ENCODE data around the gene CTDSPL.

GRCh38 chr3:37814547-37814946 lies 47.1 kb upstream of the CTDSPL start:
- TF ChIP-seq ZNF670 (tag by site-specific recombination; IDR thresholded peaks at IDR 0.05; ENCODE audit: low read depth) (no peak), ZNF654 (tag by site-specific recombination; IDR thresholded peaks at IDR 0.05; ENCODE audit: low read depth) (peak; percentile 23; the same call in 1 of the 2 replicates), ZNF501 (tag by site-specific recombination; IDR thresholded peaks at IDR 0.05) (no peak), ZNF529 (tag by site-specific recombination; IDR thresholded peaks at IDR 0.05; ENCODE audit: insufficient replicate concordance) (no peak), KLF16 (tag by site-specific recombination; IDR thresholded peaks at IDR 0.05) (no peak), CTCF (tag by site-specific recombination; IDR thresholded peaks at IDR 0.05) (no peak), ZXDB (tag by site-specific recombination; IDR thresholded peaks at IDR 0.05) (no peak), ZNF274 (IDR thresholded peaks at IDR 0.05; ENCODE audit: low read length) (no peak), ZNF274 (tag by site-specific recombination; IDR thresholded peaks at IDR 0.05; ENCODE audit: borderline replicate concordance) (no peak), ZBTB1 (tag by site-specific recombination; IDR thresholded peaks at IDR 0.05) (no peak)
- TF ChIP-seq, protein P1, sequence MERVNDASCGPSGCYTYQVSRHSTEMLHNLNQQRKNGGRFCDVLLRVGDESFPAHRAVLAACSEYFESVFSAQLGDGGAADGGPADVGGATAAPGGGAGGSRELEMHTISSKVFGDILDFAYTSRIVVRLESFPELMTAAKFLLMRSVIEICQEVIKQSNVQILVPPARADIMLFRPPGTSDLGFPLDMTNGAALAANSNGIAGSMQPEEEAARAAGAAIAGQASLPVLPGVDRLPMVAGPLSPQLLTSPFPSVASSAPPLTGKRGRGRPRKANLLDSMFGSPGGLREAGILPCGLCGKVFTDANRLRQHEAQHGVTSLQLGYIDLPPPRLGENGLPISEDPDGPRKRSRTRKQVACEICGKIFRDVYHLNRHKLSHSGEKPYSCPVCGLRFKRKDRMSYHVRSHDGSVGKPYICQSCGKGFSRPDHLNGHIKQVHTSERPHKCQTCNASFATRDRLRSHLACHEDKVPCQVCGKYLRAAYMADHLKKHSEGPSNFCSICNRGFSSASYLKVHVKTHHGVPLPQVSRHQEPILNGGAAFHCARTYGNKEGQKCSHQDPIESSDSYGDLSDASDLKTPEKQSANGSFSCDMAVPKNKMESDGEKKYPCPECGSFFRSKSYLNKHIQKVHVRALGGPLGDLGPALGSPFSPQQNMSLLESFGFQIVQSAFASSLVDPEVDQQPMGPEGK (tag by site-specific recombination; IDR thresholded peaks at IDR 0.05): no peak
- TF ChIP-seq, protein P2, sequence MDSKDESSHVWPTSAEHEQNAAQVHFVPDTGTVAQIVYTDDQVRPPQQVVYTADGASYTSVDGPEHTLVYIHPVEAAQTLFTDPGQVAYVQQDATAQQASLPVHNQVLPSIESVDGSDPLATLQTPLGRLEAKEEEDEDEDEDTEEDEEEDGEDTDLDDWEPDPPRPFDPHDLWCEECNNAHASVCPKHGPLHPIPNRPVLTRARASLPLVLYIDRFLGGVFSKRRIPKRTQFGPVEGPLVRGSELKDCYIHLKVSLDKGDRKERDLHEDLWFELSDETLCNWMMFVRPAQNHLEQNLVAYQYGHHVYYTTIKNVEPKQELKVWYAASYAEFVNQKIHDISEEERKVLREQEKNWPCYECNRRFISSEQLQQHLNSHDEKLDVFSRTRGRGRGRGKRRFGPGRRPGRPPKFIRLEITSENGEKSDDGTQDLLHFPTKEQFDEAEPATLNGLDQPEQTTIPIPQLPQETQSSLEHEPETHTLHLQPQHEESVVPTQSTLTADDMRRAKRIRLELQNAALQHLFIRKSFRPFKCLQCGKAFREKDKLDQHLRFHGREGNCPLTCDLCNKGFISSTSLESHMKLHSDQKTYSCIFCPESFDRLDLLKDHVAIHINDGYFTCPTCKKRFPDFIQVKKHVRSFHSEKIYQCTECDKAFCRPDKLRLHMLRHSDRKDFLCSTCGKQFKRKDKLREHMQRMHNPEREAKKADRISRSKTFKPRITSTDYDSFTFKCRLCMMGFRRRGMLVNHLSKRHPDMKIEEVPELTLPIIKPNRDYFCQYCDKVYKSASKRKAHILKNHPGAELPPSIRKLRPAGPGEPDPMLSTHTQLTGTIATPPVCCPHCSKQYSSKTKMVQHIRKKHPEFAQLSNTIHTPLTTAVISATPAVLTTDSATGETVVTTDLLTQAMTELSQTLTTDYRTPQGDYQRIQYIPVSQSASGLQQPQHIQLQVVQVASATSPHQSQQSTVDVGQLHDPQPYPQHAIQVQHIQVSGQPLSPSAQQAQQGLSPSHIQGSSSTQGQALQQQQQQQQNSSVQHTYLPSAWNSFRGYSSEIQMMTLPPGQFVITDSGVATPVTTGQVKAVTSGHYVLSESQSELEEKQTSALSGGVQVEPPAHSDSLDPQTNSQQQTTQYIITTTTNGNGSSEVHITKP (tag by site-specific recombination; IDR thresholded peaks at IDR 0.05): no peak
